Activated T-helper 1 cell treated with anti-CD3 and anti-CD28 coated beads, Interleukin-12 subunit alpha, Interleukin-12 subunit beta, Interleukin-2, Interleukin-4 antibody, amounts not matched to agents 30 ng/mL and 10 ng/mL and 1 ng/mL, durations not matched to agents 14 hours and 24 hours and 36 hours (primary cell): ENCODE results near the gene XPC. TPM values are rescaled to one million over a fixed set of nuclear protein-coding genes. Genes with fewer than 3 reads are reported as not detected.
A peak's percentile ranks its signal among the peaks of the same experiment; 100 is the strongest.

ENCODE experiments used
- DNase-seq: peaks from one replicate; pipeline ENCODE4 v3.0.0; 2021; ENCODE audit warnings: low spot score
- H3K27ac Mint-ChIP-seq: one replicate; pipeline ENCODE4 v1.8.0; 2021; ENCODE audit warnings: mild to moderate bottlenecking, mixed read lengths
- H3K27me3 Mint-ChIP-seq: one replicate; pipeline ENCODE4 v1.8.0; 2022; ENCODE audit warnings: mild to moderate bottlenecking, moderate library complexity, mixed read lengths; ENCODE audit not compliant: insufficient read depth
- H3K36me3 Mint-ChIP-seq: one replicate; pipeline ENCODE4 v1.8.0; 2021; ENCODE audit warnings: low read depth, mixed read lengths
- H3K4me1 Mint-ChIP-seq: one replicate; pipeline ENCODE4 v1.8.0; 2021; ENCODE audit warnings: low read depth, mixed read lengths
- H3K4me3 Mint-ChIP-seq: one replicate; pipeline ENCODE4 v1.8.0; 2021; ENCODE audit warnings: mild to moderate bottlenecking, moderate library complexity, mixed read lengths
- H3K9me3 Mint-ChIP-seq: one replicate; pipeline ENCODE4 v1.8.0; 2021; ENCODE audit warnings: mixed read lengths
- intact Hi-C: fragments of 100-400 bp; cut with micrococcal nuclease; formaldehyde crosslinking; loops from one replicate; pipeline ENCODE4 v1.15.1; 2024
- total RNA-seq: library from RNA; stranded (reverse); gene quantifications from 2 replicates; pipeline ENCODE4 v1.2.3, GENCODE V29; 2022

Gene XPC
- total RNA-seq, 1 donor from 2014 or later = 34.1 TPM

- Mint-ChIP-seq H3K4me1 (peaks cover 30% of the 10 kb centered on the region), H3K36me3 (peaks cover 58% of the 10 kb centered on the region), H3K4me3 (no peak overlapping the region), H3K9me3 (no peaks in the 10 kb centered on the region), H3K27me3 (no peaks in the 10 kb centered on the region), H3K27ac (no peak overlapping the region)
- DNase-seq = no peak
- intact Hi-C loops = no loop called here
These were observed 48.2 kb downstream of the XPC start for GRCh38 chr3:14130230-14130629.

- Mint-ChIP-seq H3K4me3 (no peak overlapping the region), H3K9me3 (no peaks in the 10 kb centered on the region), H3K27ac (no peak overlapping the region), H3K36me3 (peaks cover 56% of the 10 kb centered on the region), H3K27me3 (no peaks in the 10 kb centered on the region), H3K4me1 (peaks cover 30% of the 10 kb centered on the region)
- intact Hi-C loops = loop anchor here (10.0 kb wide), 2 partner anchors 714 to 1464 kb away; partner anchors contain the start of gene RAF1
- DNase-seq = no peak
These were observed 49.1 kb downstream of the XPC start for GRCh38 chr3:14129296-14129695.

GRCh38 chr3:14128724-14129123, 49.7 kb downstream of the XPC start:
- Mint-ChIP-seq H3K4me1 (peaks cover 34% of the 10 kb centered on the region), H3K36me3 (peaks cover 52% of the 10 kb centered on the region), H3K27me3 (no peaks in the 10 kb centered on the region), H3K4me3 (no peak overlapping the region), H3K27ac (no peak overlapping the region), H3K9me3 (no peaks in the 10 kb centered on the region)
- no peak for DNase-seq
- intact Hi-C loops = loop anchor here (10.0 kb wide), 2 partner anchors 714 to 1464 kb away; partner anchors contain the start of gene RAF1

- intact Hi-C loops = loop anchor here (10.0 kb wide), 2 partner anchors 713 to 1463 kb away; partner anchors contain the start of gene RAF1
- DNase-seq = no peak
- no peaks in the 10 kb centered on the region for H3K9me3 Mint-ChIP-seq
- no peak overlapping the region for H3K27ac Mint-ChIP-seq
- H3K4me1 Mint-ChIP-seq = peaks cover 45% of the 10 kb centered on the region
- H3K4me3 Mint-ChIP-seq = peak overlapping the region; percentile 55
- no peaks in the 10 kb centered on the region for H3K27me3 Mint-ChIP-seq
- peaks cover 45% of the 10 kb centered on the region for H3K36me3 Mint-ChIP-seq
These were observed 50.8 kb downstream of the XPC start for GRCh38 chr3:14127516-14128161.

GRCh38 chr3:14126887-14127505, 51.4 kb downstream of the XPC start:
- Mint-ChIP-seq H3K27me3 (no peaks in the 10 kb centered on the region), H3K36me3 (peaks cover 40% of the 10 kb centered on the region), H3K4me3 (peak overlapping the region; percentile 93), H3K4me1 (peaks cover 51% of the 10 kb centered on the region), H3K9me3 (no peaks in the 10 kb centered on the region), H3K27ac (no peak overlapping the region)
- no peak for DNase-seq
- intact Hi-C loops = loop anchor here (10.0 kb wide), 2 partner anchors 712 to 1462 kb away; partner anchors contain the start of gene RAF1

GRCh38 chr3:14126017-14126886, 52.1 kb downstream of the XPC start:
- Mint-ChIP-seq H3K27ac (peak overlapping the region; percentile 96), H3K4me3 (peak overlapping the region; percentile 93), H3K4me1 (peaks cover 58% of the 10 kb centered on the region), H3K36me3 (peaks cover 38% of the 10 kb centered on the region), H3K9me3 (no peaks in the 10 kb centered on the region), H3K27me3 (no peaks in the 10 kb centered on the region)
- no peak for DNase-seq
- intact Hi-C loops = loop anchor here (10.0 kb wide), 2 partner anchors 711 to 1461 kb away; partner anchors contain the start of gene RAF1

- H3K4me3 Mint-ChIP-seq = peak overlapping the region; percentile 93
- peaks cover 37% of the 10 kb centered on the region for H3K36me3 Mint-ChIP-seq
- H3K9me3 Mint-ChIP-seq = no peaks in the 10 kb centered on the region
- peaks cover 63% of the 10 kb centered on the region for H3K4me1 Mint-ChIP-seq
- no peaks in the 10 kb centered on the region for H3K27me3 Mint-ChIP-seq
- peak; percentile 44 for DNase-seq
- intact Hi-C loops = loop anchor here (1.0 to 10.0 kb wide), 5 partner anchors 43 to 1461 kb away; partner anchors contain the start of genes RAF1 and SLC6A6
- H3K27ac Mint-ChIP-seq = peak overlapping the region; percentile 96
These were observed 53.0 kb downstream of the XPC start for GRCh38 chr3:14125193-14126016.

- Mint-ChIP-seq H3K36me3 (peaks cover 37% of the 10 kb centered on the region), H3K27ac (peak within 1 kb of the TSS; percentile 96), H3K4me3 (peak within 1 kb of the TSS; percentile 93), H3K4me1 (peaks cover 67% of the 10 kb centered on the region), H3K27me3 (no peaks in the 10 kb centered on the region), H3K9me3 (no peaks in the 10 kb centered on the region)
- intact Hi-C loops = loop anchor here (1.0 to 10.0 kb wide), 11 partner anchors 20 to 1460 kb away; partner anchors contain the start of genes CCDC174, LSM3, MRPS25 and RAF1
- peak; percentile 98 for DNase-seq
These were observed 53.7 kb downstream of the XPC start, which contains the start of the genes CHCHD4 and TMEM43 for GRCh38 chr3:14124615-14125192. CHCHD4 (minus strand) TSS chr3:14124870; CDS start chr3:14124676, 194 bp downstream. TMEM43 (plus strand) TSS chr3:14125052; CDS start chr3:14125194, 142 bp downstream.

- intact Hi-C loops = loop anchor here (1.0 to 10.0 kb wide), 8 partner anchors 20 to 1459 kb away; partner anchors contain the start of genes CCDC174, LSM3, MRPS25 and RAF1
- Mint-ChIP-seq H3K4me1 (peaks cover 67% of the 10 kb centered on the region), H3K27ac (peak overlapping the region; percentile 88), H3K36me3 (peaks cover 33% of the 10 kb centered on the region), H3K9me3 (no peaks in the 10 kb centered on the region), H3K4me3 (peak overlapping the region; percentile 93), H3K27me3 (no peaks in the 10 kb centered on the region)
- peak; percentile 51 for DNase-seq
These were observed 54.2 kb downstream of the XPC start for GRCh38 chr3:14124223-14124614.

- peak overlapping the region; percentile 88 for H3K27ac Mint-ChIP-seq
- no peak for DNase-seq
- H3K4me3 Mint-ChIP-seq = peak overlapping the region; percentile 93
- H3K27me3 Mint-ChIP-seq = no peaks in the 10 kb centered on the region
- H3K9me3 Mint-ChIP-seq = no peaks in the 10 kb centered on the region
- intact Hi-C loops = loop anchor here (1.0 to 10.0 kb wide), 8 partner anchors 21 to 1459 kb away; partner anchors contain the start of genes CCDC174, LSM3, MRPS25 and RAF1
- peaks cover 67% of the 10 kb centered on the region for H3K4me1 Mint-ChIP-seq
- peaks cover 28% of the 10 kb centered on the region for H3K36me3 Mint-ChIP-seq
These were observed 54.8 kb downstream of the XPC start for GRCh38 chr3:14123308-14124222.
